Mucosa of descending colon (tissue), 3 donors: ENCODE results near the gene FLRT1. TPM values are rescaled to one million over a fixed set of nuclear protein-coding genes. Genes with fewer than 3 reads are reported as not detected.

Experiments
- ATAC-seq: fragments of 200-7000 bp; cut with Tn5 transposase; one replicate; pipeline ENCODE4 v1.9.1; 2020; ENCODE audit warnings: mild to moderate bottlenecking, moderate library complexity
- DNase-seq, 3 donors: peaks; one replicate each; pipeline ENCODE4 v3.0.0-alpha.2; 2020
- H3K36me3 ChIP-seq: fragments of 200-600 bp; one replicate; pipeline ENCODE4 v1.8.0; 2021; ENCODE audit warnings: low read depth, mild to moderate bottlenecking
- H3K4me1 ChIP-seq: fragments of 200-600 bp; one replicate; pipeline ENCODE4 v1.8.0; 2021; ENCODE audit warnings: low read depth, mild to moderate bottlenecking
- H3K4me3 ChIP-seq: fragments of 200-600 bp; one replicate; pipeline ENCODE4 v1.8.0; 2021; ENCODE audit warnings: mild to moderate bottlenecking
- H3K9me3 ChIP-seq: fragments of 200-600 bp; one replicate; pipeline ENCODE4 v1.8.0; 2021; ENCODE audit warnings: mild to moderate bottlenecking
- CTCF ChIP-seq: fragments of 200-600 bp; IDR thresholded peaks from one replicate; pipeline ENCODE4 v1.8.0; 2022; ENCODE audit warnings: antibody characterized with exemption, mild to moderate bottlenecking
- intact Hi-C, 2 donors: fragments of 100-400 bp; cut with DNase I in 1 of 2; cut with micrococcal nuclease in 1 of 2; formaldehyde crosslinking; loops; one replicate each; pipeline versions ENCODE4 v1.11.0 to v1.11.1; 2022; cut with DNase I, micrococcal nuclease
- total RNA-seq, 3 donors: library from RNA; stranded (reverse); fragmentation: NEBNext Ultra II Directional in 2 of 3; extraction: Animal tissue kit (Norgen Biotek cat#: 25700) in 2 of 3; gene quantifications; one replicate each; pipeline versions ENCODE4 v1.2.1 to v1.2.4, GENCODE V29; 2021 to 2023
- donor health status: DM: no; HTN: no; CAD: no; lungs with moderate emphysema.
- donor health status: DM: no; HTN: no; CAD: no.
- donor health status: DM: no; HTN: yes; CAD: no.

FLRT1 gene
- total RNA-seq, 3 donors from 2014 or later: 0.31 to 8.9 (median 0.38) TPM

- peaks cover 10% of the 10 kb centered on the region for H3K36me3 ChIP-seq
- intact Hi-C loops: loop anchor here (5.0 to 10.0 kb wide), 2 partner anchors 145 to 153 kb away; no protein-coding TSS in a partner anchor
- no peaks in the 10 kb centered on the region for H3K9me3 ChIP-seq
- H3K4me1 ChIP-seq: peaks cover 15% of the 10 kb centered on the region
- TF ChIP-seq CTCF: no peak
- H3K4me3 ChIP-seq: no peak overlapping the region
- DNase-seq: peak; percentile 52 to 74 (median 58)
- ATAC-seq: peak; percentile 59
These were observed 36.2 kb upstream of the FLRT1 start for GRCh38 chr11:63999349-64000025.

- intact Hi-C loops: loop anchor here (5.0 to 10.0 kb wide), 2 partner anchors 145 to 152 kb away; no protein-coding TSS in a partner anchor
- peak; percentile 67 to 79 (median 70) for DNase-seq
- H3K4me3 ChIP-seq: no peak overlapping the region
- peaks cover 15% of the 10 kb centered on the region for H3K4me1 ChIP-seq
- peak; percentile 61 for TF ChIP-seq CTCF
- H3K9me3 ChIP-seq: no peaks in the 10 kb centered on the region
- H3K36me3 ChIP-seq: peaks cover 10% of the 10 kb centered on the region
- peak; percentile 87 for ATAC-seq
These were observed 35.5 kb upstream of the FLRT1 start for GRCh38 chr11:64000026-64000739.

- intact Hi-C loops: loop anchor here (5.0 to 10.0 kb wide), 2 partner anchors 144 to 151 kb away; no protein-coding TSS in a partner anchor
- no peak overlapping the region for H3K4me3 ChIP-seq
- peak in 1 of 3 donors; percentile 19 for DNase-seq
- H3K9me3 ChIP-seq: no peaks in the 10 kb centered on the region
- peaks cover 10% of the 10 kb centered on the region for H3K36me3 ChIP-seq
- ATAC-seq: no peak
- peaks cover 15% of the 10 kb centered on the region for H3K4me1 ChIP-seq
- no peak for TF ChIP-seq CTCF
These were observed 34.8 kb upstream of the FLRT1 start for GRCh38 chr11:64000740-64001483.

- Histone ChIP-seq H3K36me3 (peaks cover 9% of the 10 kb centered on the region), H3K4me1 (peaks cover 15% of the 10 kb centered on the region), H3K4me3 (no peak overlapping the region), H3K9me3 (no peaks in the 10 kb centered on the region)
- DNase-seq (no peak), ATAC-seq (no peak)
- no peak for TF ChIP-seq CTCF
- intact Hi-C loops: loop anchor here (5.0 to 10.0 kb wide), 2 partner anchors 143 to 151 kb away; no protein-coding TSS in a partner anchor
These were observed 34.0 kb upstream of the FLRT1 start for GRCh38 chr11:64001484-64002420.
